Esophagus squamous epithelium (tissue), 5 donors: ENCODE data around the gene MTA3. TPM values are rescaled to one million over a fixed set of nuclear protein-coding genes. Genes with fewer than 3 reads are reported as not detected.
A peak's percentile ranks its signal among the peaks of the same experiment; 100 is the strongest.

Source experiments
- DNase-seq: peaks from one replicate; lab custom pipeline; 2025; lab: John Stamatoyannopoulos, UW
- H3K27ac ChIP-seq, 4 donors: fragments of 200-600 bp; sonication (generic); one replicate each; pipeline ENCODE4 v1.5.1; 2016 to 2019; ENCODE audit warnings: mild to moderate bottlenecking in 1 of 4
- H3K27me3 ChIP-seq, 4 donors: fragments of 200-600 bp; sonication (generic); 1 replicate in 3 of 4; 2 replicates in 1 of 4; pipeline versions ENCODE4 v1.5.1 to v1.6.0; 2017 to 2021; ENCODE audit warnings: antibody characterized with exemption in 1 of 4
- H3K36me3 ChIP-seq, 3 donors: fragments of 200-600 bp; sonication (generic); one replicate each; pipeline ENCODE4 v1.5.1; 2016 to 2019
- H3K4me1 ChIP-seq, 3 donors: fragments of 200-600 bp; sonication (generic); one replicate each; pipeline ENCODE4 v1.5.1; 2017 to 2019
- H3K4me3 ChIP-seq, 4 donors: fragments of 200-600 bp; sonication (generic); 1 replicate in 3 of 4; 2 replicates in 1 of 4; pipeline ENCODE4 v1.5.1; 2016 to 2019; ENCODE audit warnings: mild to moderate bottlenecking in 2 of 4, moderate library complexity in 1 of 4
- H3K9me3 ChIP-seq, 3 donors: fragments of 200-600 bp; sonication (generic); one replicate each; pipeline ENCODE4 v1.5.1; 2016 to 2019
- POLR2A ChIP-seq, 4 donors: fragments of 450-650 bp; IDR thresholded peaks; one replicate each; pipeline ENCODE4 v1.6.1; 2017; ENCODE audit warnings: antibody characterized with exemption in 4 of 4, mild to moderate bottlenecking in 4 of 4, moderate library complexity in 3 of 4
- WGBS, 2 donors: methylation state at CpG; one replicate each; pipeline ENCODE4 v1.1.5; 2018; 5-methylcytosine and 5-hydroxymethylcytosine counted together
- intact Hi-C: fragments of 100-400 bp; cut with DNase I; formaldehyde crosslinking; loops from one replicate; pipeline ENCODE4 v1.15.0; 2022
- total RNA-seq, 4 donors: library from RNA; depleted of rRNA; stranded (reverse); fragments of >200 nt; gene quantifications; one replicate each; pipeline ENCODE4 v1.1.0, GENCODE V29; 2016
- TF ChIP-seq, protein P1 (sequence below), 6 experiments: fragments of 450-650 bp in 4 of 6; fragments of 200-600 bp in 2 of 6; sonication (generic) in 2 of 6; IDR thresholded peaks; one replicate each; pipeline ENCODE4 v1.5.1; 2016 to 2019; ENCODE audit warnings: antibody characterized with exemption in 6 of 6, mild to moderate bottlenecking in 4 of 6, moderate library complexity in 4 of 6
- donor health status: DM: yes; HTN: yes; CAD: no.

The MTA3 gene
- total RNA-seq, 4 donors from 2014 or later: 26.5 to 37.2 (median 34.4) TPM

DNA sequence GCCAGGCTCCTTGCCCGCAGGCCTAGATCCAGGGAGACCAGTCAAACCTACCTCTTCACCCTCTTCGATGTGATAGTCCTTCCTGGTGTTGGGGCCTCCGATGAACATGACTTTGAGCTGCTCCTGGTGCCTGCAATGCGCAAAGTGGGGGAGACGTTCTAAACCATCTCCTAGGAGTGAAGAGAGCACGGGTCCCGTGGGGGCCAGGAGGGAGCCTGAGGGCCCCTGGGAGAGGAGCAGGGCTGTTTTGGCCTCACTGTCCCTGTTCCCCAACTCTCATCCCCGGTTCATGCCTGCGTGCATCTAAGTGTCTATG lies 220.0 kb downstream of the MTA3 start:
- WGBS, 2 donors: 89 to 100% methylated on average over 1 to 9 of the region's 9 CpGs
- TF ChIP-seq POLR2A (IDR thresholded peaks at IDR 0.05): no peak
- TF ChIP-seq, protein P1, sequence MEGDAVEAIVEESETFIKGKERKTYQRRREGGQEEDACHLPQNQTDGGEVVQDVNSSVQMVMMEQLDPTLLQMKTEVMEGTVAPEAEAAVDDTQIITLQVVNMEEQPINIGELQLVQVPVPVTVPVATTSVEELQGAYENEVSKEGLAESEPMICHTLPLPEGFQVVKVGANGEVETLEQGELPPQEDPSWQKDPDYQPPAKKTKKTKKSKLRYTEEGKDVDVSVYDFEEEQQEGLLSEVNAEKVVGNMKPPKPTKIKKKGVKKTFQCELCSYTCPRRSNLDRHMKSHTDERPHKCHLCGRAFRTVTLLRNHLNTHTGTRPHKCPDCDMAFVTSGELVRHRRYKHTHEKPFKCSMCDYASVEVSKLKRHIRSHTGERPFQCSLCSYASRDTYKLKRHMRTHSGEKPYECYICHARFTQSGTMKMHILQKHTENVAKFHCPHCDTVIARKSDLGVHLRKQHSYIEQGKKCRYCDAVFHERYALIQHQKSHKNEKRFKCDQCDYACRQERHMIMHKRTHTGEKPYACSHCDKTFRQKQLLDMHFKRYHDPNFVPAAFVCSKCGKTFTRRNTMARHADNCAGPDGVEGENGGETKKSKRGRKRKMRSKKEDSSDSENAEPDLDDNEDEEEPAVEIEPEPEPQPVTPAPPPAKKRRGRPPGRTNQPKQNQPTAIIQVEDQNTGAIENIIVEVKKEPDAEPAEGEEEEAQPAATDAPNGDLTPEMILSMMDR (IDR thresholded peaks at IDR 0.05): no peak
- H3K4me3 ChIP-seq: no peak overlapping the region
- H3K9me3 ChIP-seq: no peaks in the 10 kb centered on the region
- intact Hi-C loops: no loop called here
- peaks cover 11 to 46% (median 13%) of the 10 kb centered on the region in 3 donors for H3K4me1 ChIP-seq
- DNase-seq: no peak
- H3K27ac ChIP-seq: no peak overlapping the region
- H3K36me3 ChIP-seq: peaks cover 0 to 7% (median 0%) of the 10 kb centered on the region in 3 donors
- H3K27me3 ChIP-seq: no peaks in the 10 kb centered on the region

DNA sequence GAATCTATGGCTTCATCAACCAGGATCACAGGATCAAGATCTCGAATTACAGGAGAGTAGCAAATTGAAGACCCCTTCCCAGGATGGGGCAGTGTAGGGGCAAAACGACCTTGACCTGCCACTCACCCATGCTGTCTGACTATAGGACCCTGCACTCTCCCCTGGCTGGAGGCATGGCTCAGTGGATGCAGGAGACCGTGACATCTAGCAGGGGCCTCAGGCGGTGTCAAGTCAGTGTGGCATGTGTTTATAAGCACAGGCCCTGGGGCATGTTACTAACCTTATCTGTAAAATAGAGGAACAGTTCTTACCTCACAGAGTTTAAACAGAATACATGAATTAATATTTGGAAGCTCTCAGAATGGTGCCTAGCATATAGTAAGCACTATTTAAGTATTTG lies 220.4 kb downstream of the MTA3 start:
- Histone ChIP-seq H3K4me1 (peaks cover 15 to 50% (median 15%) of the 10 kb centered on the region in 3 donors), H3K27me3 (no peaks in the 10 kb centered on the region), H3K36me3 (peaks cover 0 to 3% (median 0%) of the 10 kb centered on the region in 3 donors), H3K4me3 (no peak overlapping the region), H3K27ac (no peak overlapping the region), H3K9me3 (no peaks in the 10 kb centered on the region)
- TF ChIP-seq, protein P1 (IDR thresholded peaks at IDR 0.05): no peak
- TF ChIP-seq POLR2A (IDR thresholded peaks at IDR 0.05): no peak
- intact Hi-C loops: no loop called here
- 64 to 90% methylated on average over 2 to 4 of the region's 4 CpGs for WGBS, 2 donors
- no peak for DNase-seq

DNA sequence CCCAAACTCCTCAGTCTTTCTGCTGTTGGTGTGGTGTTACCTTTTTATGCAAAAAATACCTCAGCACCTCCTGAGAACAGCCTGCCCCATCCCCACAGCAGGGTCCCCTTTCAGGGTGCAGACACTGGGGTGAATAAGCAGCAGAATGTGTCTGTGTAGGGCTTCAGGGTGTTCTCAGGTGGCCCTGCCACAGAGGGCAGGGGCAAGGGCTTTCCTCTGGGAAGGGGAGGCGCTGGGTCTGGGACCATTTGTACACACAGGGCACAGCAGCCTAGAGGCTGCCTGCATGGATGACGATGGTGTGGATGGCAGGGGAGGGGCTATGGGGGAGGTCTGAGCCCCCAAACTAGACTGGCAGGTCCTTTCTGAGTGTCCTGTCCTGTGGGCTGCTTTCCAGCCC lies 221.3 kb downstream of the MTA3 start:
- peaks cover 15 to 58% (median 19%) of the 10 kb centered on the region in 3 donors for H3K4me1 ChIP-seq
- H3K36me3 ChIP-seq: no peaks in the 10 kb centered on the region
- WGBS, 2 donors: 75% methylated on average over 1 of the region's 2 CpGs; no CpG with 5 or more reads in 1 of the 2 donors
- TF ChIP-seq, protein P1 (IDR thresholded peaks at IDR 0.05): no peak
- no peak for TF ChIP-seq POLR2A (IDR thresholded peaks at IDR 0.05)
- intact Hi-C loops: no loop called here
- no peak overlapping the region for H3K27ac ChIP-seq
- DNase-seq: no peak
- no peaks in the 10 kb centered on the region for H3K9me3 ChIP-seq
- H3K27me3 ChIP-seq: no peaks in the 10 kb centered on the region
- H3K4me3 ChIP-seq: no peak overlapping the region

DNA sequence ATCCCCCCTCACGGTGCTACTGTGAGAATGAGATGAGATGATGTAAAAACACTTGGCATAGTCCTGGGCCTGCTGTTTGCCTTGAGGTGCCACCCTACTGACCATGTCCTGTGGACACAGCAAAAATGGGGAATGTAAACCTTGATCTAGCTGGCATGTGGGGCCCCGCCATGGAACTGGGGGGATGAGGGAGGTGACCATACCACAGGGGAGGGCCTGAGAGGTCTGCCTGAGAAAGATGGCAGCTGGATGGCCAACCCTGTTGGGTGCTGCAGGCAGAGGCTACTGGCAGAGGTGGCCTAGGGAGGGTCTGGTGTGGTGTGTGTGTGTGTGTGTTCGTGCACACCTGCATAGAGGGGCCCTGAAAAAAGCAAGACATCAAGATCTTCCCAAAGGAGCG lies 223.2 kb downstream of the MTA3 start:
- intact Hi-C loops: no loop called here
- 81 to 100% methylated on average over 2 to 4 of the region's 4 CpGs for WGBS, 2 donors
- Histone ChIP-seq H3K36me3 (no peaks in the 10 kb centered on the region), H3K27ac (peak overlapping the region; percentile 77 to 92 (median 90)), H3K27me3 (no peaks in the 10 kb centered on the region), H3K9me3 (no peaks in the 10 kb centered on the region), H3K4me1 (peaks cover 15 to 65% (median 28%) of the 10 kb centered on the region in 3 donors), H3K4me3 (peak overlapping the region in 3 of 4 donors; percentile 61 to 78 (median 74))
- DNase-seq: no peak
- no peak for TF ChIP-seq POLR2A (IDR thresholded peaks at IDR 0.05)
- TF ChIP-seq, protein P1 (IDR thresholded peaks at IDR 0.05): no peak

DNA sequence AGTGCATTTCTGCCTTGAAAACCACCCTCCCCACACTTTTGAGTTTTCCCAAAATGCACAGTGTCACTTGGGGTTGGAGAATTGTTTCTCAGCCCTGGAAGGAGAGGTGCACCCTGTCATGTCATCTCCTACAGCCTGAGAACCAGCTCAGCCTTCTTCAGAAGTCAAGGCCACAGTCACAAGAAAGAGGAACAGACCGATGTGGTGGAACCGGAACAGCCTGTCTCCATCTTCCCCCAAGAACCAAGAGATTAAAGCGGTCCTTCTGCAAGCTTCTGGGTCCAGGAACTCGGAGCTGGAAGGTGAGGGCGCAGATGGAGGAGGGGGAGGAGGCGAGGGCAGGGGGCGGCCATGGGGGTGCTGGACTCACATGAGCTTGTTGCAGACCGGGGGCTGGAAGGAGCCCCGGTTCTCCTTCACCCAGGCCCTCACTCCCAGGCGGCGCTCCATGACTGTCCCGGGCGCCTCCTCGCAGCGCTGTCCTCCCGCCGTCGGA lies 223.7 kb downstream of the MTA3 start:
- WGBS, 2 donors: 5 to 21% methylated on average over 3 to 8 of the region's 18 CpGs
- TF ChIP-seq POLR2A (IDR thresholded peaks at IDR 0.05): no peak
- TF ChIP-seq, protein P1 (IDR thresholded peaks at IDR 0.05): no peak

More for the DNA sequence above, 223.7 kb downstream of the MTA3 start:
- no peak for DNase-seq
- no peaks in the 10 kb centered on the region for H3K9me3 ChIP-seq
- H3K4me1 ChIP-seq: peaks cover 15 to 61% (median 28%) of the 10 kb centered on the region in 3 donors
- H3K27ac ChIP-seq: peak overlapping the region; percentile 77 to 92 (median 90)
- H3K36me3 ChIP-seq: no peaks in the 10 kb centered on the region
- no peaks in the 10 kb centered on the region for H3K27me3 ChIP-seq
- intact Hi-C loops: no loop called here
- peak overlapping the region; percentile 51 to 78 (median 68) for H3K4me3 ChIP-seq
